WTC11 (cell line): ENCODE measurements around the gene CNTFR. TPM values are rescaled to one million over a fixed set of nuclear protein-coding genes. Genes with fewer than 3 reads are reported as not detected.
A peak's percentile ranks its signal among the peaks of the same experiment; 100 is the strongest.

Experiments
- ATAC-seq: fragments of 200-7000 bp; cut with Tn5 transposase; 2 replicates; pipeline ENCODE4 v1.10.0; 2021; ENCODE audit warnings: mild to moderate bottlenecking, moderate library complexity
- CTCF ChIA-PET: fragments of 300-600 bp; sonication (Branson Sonifier 250); formaldehyde crosslinking; loops from one replicate; lab custom pipeline; 2021; ENCODE audit warnings: antibody characterized with exemption; lab: Charles Lee
- POLR2A ChIA-PET: fragments of 350-600 bp; sonication (Branson Sonifier 250); formaldehyde crosslinking; loops from one replicate; lab custom pipeline; 2021; ENCODE audit warnings: antibody characterized with exemption; lab: Charles Lee
- DNase-seq: peaks from one replicate; pipeline ENCODE4 v3.0.0; 2021; ENCODE audit warnings: low spot score
- H3K27ac Mint-ChIP-seq: 2 replicates; pipeline ENCODE4 v1.8.0; 2021; ENCODE audit warnings: mixed read lengths
- H3K27me3 Mint-ChIP-seq: 2 replicates; pipeline ENCODE4 v1.8.0; 2021; ENCODE audit warnings: low read depth, mild to moderate bottlenecking, moderate library complexity, mixed read lengths
- H3K36me3 Mint-ChIP-seq: 2 replicates; pipeline ENCODE4 v1.8.0; 2021; ENCODE audit warnings: mixed read lengths
- H3K4me1 Mint-ChIP-seq: 2 replicates; pipeline ENCODE4 v1.8.0; 2022; ENCODE audit warnings: mixed read lengths
- H3K4me3 Mint-ChIP-seq: 2 replicates; pipeline ENCODE4 v1.8.0; 2021; ENCODE audit warnings: mild to moderate bottlenecking, moderate library complexity, mixed read lengths
- H3K9me3 Mint-ChIP-seq: 2 replicates; pipeline ENCODE4 v1.8.0; 2021; ENCODE audit warnings: mixed read lengths
- ATF1 ChIP-seq: sonication (generic); formaldehyde crosslinking; IDR thresholded peaks from 2 replicates; pipeline ENCODE4 v1.8.1; 2023; ENCODE audit warnings: mild to moderate bottlenecking, moderate library complexity, missing genetic modification reagents
- IRF2 ChIP-seq: sonication (generic); formaldehyde crosslinking; IDR thresholded peaks from 2 replicates; pipeline ENCODE4 v1.8.0; 2022; ENCODE audit warnings: low read depth, missing genetic modification reagents, borderline replicate concordance
- MYBL2 ChIP-seq: sonication (generic); formaldehyde crosslinking; IDR thresholded peaks from 2 replicates; pipeline ENCODE4 v1.8.1; 2023; ENCODE audit warnings: mild to moderate bottlenecking, moderate library complexity, missing genetic modification reagents
- NR1H2 ChIP-seq: sonication (generic); formaldehyde crosslinking; IDR thresholded peaks from 2 replicates; pipeline ENCODE4 v1.9.0; 2021; ENCODE audit warnings: mild to moderate bottlenecking, moderate library complexity, missing genetic modification reagents
- RELA ChIP-seq: sonication (generic); formaldehyde crosslinking; IDR thresholded peaks from 2 replicates; pipeline ENCODE4 v1.8.1; 2022; ENCODE audit warnings: missing genetic modification reagents, mild to moderate bottlenecking, borderline replicate concordance
- SMAD3 ChIP-seq: sonication (generic); formaldehyde crosslinking; IDR thresholded peaks from 2 replicates; pipeline ENCODE4 v1.8.0; 2022; ENCODE audit warnings: missing genetic modification reagents, mild to moderate bottlenecking, borderline replicate concordance
- SMAD4 ChIP-seq: sonication (generic); formaldehyde crosslinking; IDR thresholded peaks from 2 replicates; pipeline ENCODE4 v1.8.0; 2022; ENCODE audit warnings: mild to moderate bottlenecking, missing genetic modification reagents
- ZNF532 ChIP-seq: fragments of 250-450 bp; sonication (Bioruptor Pico); IDR thresholded peaks from 2 replicates; pipeline ENCODE4 v1.9.0; 2021; ENCODE audit warnings: mild to moderate bottlenecking, borderline replicate concordance
- total RNA-seq: library from RNA; stranded (reverse); gene quantifications from 3 replicates; pipeline ENCODE4 v1.2.3, GENCODE V29; 2021
- TF ChIP-seq, protein P1 (sequence below): sonication (generic); formaldehyde crosslinking; IDR thresholded peaks from 2 replicates; pipeline ENCODE4 v1.8.1; 2023; ENCODE audit warnings: mild to moderate bottlenecking, moderate library complexity, missing genetic modification reagents
- TF ChIP-seq, protein P2 (sequence below): sonication (generic); formaldehyde crosslinking; IDR thresholded peaks from 2 replicates; pipeline ENCODE4 v1.8.1; 2022; ENCODE audit warnings: low read depth, missing genetic modification reagents, borderline replicate concordance
- TF ChIP-seq, protein P3 (sequence below): sonication (generic); formaldehyde crosslinking; IDR thresholded peaks from 2 replicates; pipeline ENCODE4 v1.8.1; 2023; ENCODE audit warnings: mild to moderate bottlenecking, missing genetic modification reagents, moderate library complexity

The CNTFR gene
- total RNA-seq, 1 experiment from 2014 or later = 18.0 TPM

GRCh38 chr9:34576597-34577399, 12.7 kb downstream of the CNTFR start:
- Mint-ChIP-seq H3K4me3 (peak overlapping the region; percentile 77), H3K27ac (no peak overlapping the region), H3K9me3 (no peaks in the 10 kb centered on the region), H3K36me3 (no peaks in the 10 kb centered on the region), H3K27me3 (peaks cover 61% of the 10 kb centered on the region), H3K4me1 (peaks cover 48% of the 10 kb centered on the region)
- ChIA-PET POLR2A (interaction anchor here (1.6 kb wide), 1 partner anchor 14 kb away, joined by 6 read pairs; no protein-coding TSS in a partner anchor), CTCF (interaction anchor here (0.8 to 7.4 kb wide), 10 partner anchors 12 to 173 kb away, joined by 4 to 109 read pairs (median 18); partner anchors contain the start of genes CNTFR and DCTN3)
- peak; percentile 46 for ATAC-seq
- TF ChIP-seq, protein P1, sequence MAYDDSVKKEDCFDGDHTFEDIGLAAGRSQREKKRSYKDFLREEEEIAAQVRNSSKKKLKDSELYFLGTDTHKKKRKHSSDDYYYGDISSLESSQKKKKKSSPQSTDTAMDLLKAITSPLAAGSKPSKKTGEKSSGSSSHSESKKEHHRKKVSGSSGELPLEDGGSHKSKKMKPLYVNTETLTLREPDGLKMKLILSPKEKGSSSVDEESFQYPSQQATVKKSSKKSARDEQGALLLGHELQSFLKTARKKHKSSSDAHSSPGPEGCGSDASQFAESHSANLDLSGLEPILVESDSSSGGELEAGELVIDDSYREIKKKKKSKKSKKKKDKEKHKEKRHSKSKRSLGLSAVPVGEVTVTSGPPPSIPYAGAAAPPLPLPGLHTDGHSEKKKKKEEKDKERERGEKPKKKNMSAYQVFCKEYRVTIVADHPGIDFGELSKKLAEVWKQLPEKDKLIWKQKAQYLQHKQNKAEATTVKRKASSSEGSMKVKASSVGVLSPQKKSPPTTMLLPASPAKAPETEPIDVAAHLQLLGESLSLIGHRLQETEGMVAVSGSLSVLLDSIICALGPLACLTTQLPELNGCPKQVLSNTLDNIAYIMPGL (CRISPR knock-in tag) = no peak
- TF ChIP-seq NR1H2 (no peak), MYBL2 (CRISPR knock-in tag) (no peak), SMAD4 (no peak), IRF2 (CRISPR knock-in tag) (no peak), ATF1 (no peak), ZNF532 (CRISPR knock-in tag) (no peak), RELA (CRISPR knock-in tag) (no peak)
- TF ChIP-seq, protein P2, sequence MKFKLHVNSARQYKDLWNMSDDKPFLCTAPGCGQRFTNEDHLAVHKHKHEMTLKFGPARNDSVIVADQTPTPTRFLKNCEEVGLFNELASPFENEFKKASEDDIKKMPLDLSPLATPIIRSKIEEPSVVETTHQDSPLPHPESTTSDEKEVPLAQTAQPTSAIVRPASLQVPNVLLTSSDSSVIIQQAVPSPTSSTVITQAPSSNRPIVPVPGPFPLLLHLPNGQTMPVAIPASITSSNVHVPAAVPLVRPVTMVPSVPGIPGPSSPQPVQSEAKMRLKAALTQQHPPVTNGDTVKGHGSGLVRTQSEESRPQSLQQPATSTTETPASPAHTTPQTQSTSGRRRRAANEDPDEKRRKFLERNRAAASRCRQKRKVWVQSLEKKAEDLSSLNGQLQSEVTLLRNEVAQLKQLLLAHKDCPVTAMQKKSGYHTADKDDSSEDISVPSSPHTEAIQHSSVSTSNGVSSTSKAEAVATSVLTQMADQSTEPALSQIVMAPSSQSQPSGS (CRISPR knock-in tag) = no peak
- peak; percentile 69 for DNase-seq

DNA sequence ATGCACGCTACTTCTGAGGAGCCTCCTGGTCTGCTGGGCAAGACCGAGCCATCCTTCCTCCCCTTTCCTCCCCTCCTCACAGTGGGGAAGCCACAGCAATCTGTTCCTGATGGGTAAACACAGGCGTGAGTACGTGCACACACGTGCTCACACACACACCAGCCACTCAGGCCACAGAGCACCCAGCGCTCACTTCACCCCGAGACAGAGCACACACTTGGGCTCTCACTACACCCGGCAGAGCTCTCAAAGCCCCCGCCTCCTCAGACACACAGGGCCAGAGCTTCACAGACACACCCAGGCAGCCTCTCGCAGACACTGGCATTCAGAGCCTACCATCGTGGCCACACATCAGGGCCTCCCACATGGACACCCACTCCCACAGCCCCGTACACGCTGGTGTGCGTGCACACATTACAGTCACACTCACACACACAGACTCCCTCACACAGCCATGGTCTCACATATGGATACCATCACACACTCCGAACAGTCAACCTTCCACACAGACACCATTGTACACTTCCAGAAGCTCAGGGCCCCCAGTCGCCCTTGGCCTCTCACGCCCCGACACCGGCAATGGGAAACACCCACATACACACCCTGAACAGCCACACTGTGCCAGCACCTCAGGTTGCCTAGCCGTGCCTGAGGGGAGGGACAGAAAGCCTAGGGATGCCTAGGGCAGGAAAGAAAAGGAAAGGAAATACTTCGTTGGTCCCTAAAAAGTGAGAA, 13.5 kb downstream of the CNTFR start:
- Mint-ChIP-seq H3K4me3 (no peak overlapping the region), H3K27ac (no peak overlapping the region), H3K9me3 (no peaks in the 10 kb centered on the region), H3K4me1 (peaks cover 49% of the 10 kb centered on the region)
- TF ChIP-seq, protein P3, sequence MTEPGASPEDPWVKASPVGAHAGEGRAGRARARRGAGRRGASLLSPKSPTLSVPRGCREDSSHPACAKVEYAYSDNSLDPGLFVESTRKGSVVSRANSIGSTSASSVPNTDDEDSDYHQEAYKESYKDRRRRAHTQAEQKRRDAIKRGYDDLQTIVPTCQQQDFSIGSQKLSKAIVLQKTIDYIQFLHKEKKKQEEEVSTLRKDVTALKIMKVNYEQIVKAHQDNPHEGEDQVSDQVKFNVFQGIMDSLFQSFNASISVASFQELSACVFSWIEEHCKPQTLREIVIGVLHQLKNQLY (CRISPR knock-in tag) = no peak
- TF ChIP-seq SMAD3 (CRISPR knock-in tag) = 0 out of 2 replicates have a peak, but pooled peaks have one; percentile 26
- TF ChIP-seq, all 79 proteins: peak for 1
- Mint-ChIP-seq H3K27me3 (peaks cover 53% of the 10 kb centered on the region), H3K36me3 (no peaks in the 10 kb centered on the region)
- CTCF ChIA-PET = interaction anchor here (0.8 to 7.4 kb wide), 6 partner anchors 13 to 172 kb away, joined by 4 to 109 read pairs (median 28); partner anchors contain the start of gene DCTN3
- POLR2A ChIA-PET = no interaction called here
- DNase-seq = no peak
- ATAC-seq = no peak
